GM12878 (cell line): Measurements from ENCODE around the gene DDTL. TPM values are rescaled to one million over a fixed set of nuclear protein-coding genes. Genes with fewer than 3 reads are reported as not detected.
"Not testable (repeated sequence)": the region's sequence is repeated elsewhere in the genome, so short reads cannot be mapped to it uniquely, and the experiment has no call there.

ENCODE experiments used
- ATAC-seq: fragments of 200-7000 bp; cut with Tn5 transposase; 3 replicates; pipeline ENCODE4 v1.9.1; 2020; ENCODE audit warnings: mild to moderate bottlenecking, moderate library complexity
- BruUV-seq: library from RNA; stranded (reverse); fragments of 400-500 nt; replicated peaks from 2 replicates; lab custom pipeline; 2021; lab: Mats Ljungman, UMichigan
- CTCF ChIA-PET: fragments of 300-600 bp; sonication (Branson Sonifier 250); formaldehyde crosslinking; extraction: SDS; loops from one replicate; lab custom pipeline; 2021; ENCODE audit warnings: inconsistent platforms; lab: Yijun Ruan, JAX
- POLR2A ChIA-PET: fragments of 350-600 bp; formaldehyde crosslinking; extraction: SDS; loops from one replicate; lab custom pipeline; 2021; ENCODE audit warnings: inconsistent platforms; lab: Charles Lee
- RAD21 ChIA-PET: fragments of 300-600 bp; sonication (Branson Sonifier 250); formaldehyde crosslinking; loops from one replicate; lab custom pipeline; 2023; ENCODE audit warnings: antibody characterized with exemption; ENCODE audit not compliant: unreplicated experiment; lab: Charles Lee
- SMC1A ChIA-PET: fragments of 300-600 bp; sonication (Branson Sonifier 250); formaldehyde crosslinking; loops from one replicate; lab custom pipeline; 2023; ENCODE audit not compliant: unreplicated experiment, uncharacterized antibody; lab: Charles Lee
- DNase-seq: peaks from one replicate; pipeline ENCODE4 v3.0.0-alpha.2; 2011; ENCODE audit warnings: low read depth, low spot score
- FAIRE-seq: peaks from 3 replicates; lab custom pipeline; 2011; peaks lifted over from hg19 to GRCh38; lab: Jason Lieb, UNC
- H2AFZ ChIP-seq: 2 replicates; pipeline ENCODE4 v1.6.0; 2011; ENCODE audit warnings: low read depth, low read length, control low read depth; ENCODE audit not compliant: control insufficient read depth
- H3K27ac ChIP-seq: 2 replicates; pipeline ENCODE4 v1.5.1; 2011; ENCODE audit warnings: control low read depth; ENCODE audit not compliant: control insufficient read depth, insufficient read depth
- H3K27me3 ChIP-seq, 2 experiments: replicated peaks in 1 of 2; 2 replicates each; pipeline versions ENCODE4 v1.6.0 to v1.6.1; 2011; ENCODE audit warnings: low read length in 1 of 2; ENCODE audit not compliant: control insufficient read depth in 2 of 2, insufficient read depth in 2 of 2
- H3K36me3 ChIP-seq, 2 experiments: 2 replicates each; pipeline ENCODE4 v1.5.1; 2011; ENCODE audit warnings: low read length in 1 of 2; ENCODE audit not compliant: control insufficient read depth in 2 of 2, insufficient read depth in 2 of 2
- H3K4me1 ChIP-seq: 2 replicates; pipeline ENCODE4 v1.6.1; 2011; ENCODE audit warnings: mild to moderate bottlenecking, low read length, moderate library complexity, mixed read lengths; ENCODE audit not compliant: control insufficient read depth, insufficient read depth
- H3K4me2 ChIP-seq: 2 replicates; pipeline ENCODE4 v1.6.0; 2011; ENCODE audit warnings: control low read depth; ENCODE audit not compliant: control insufficient read depth, insufficient read depth
- H3K4me3 ChIP-seq: fragments of 200-600 bp; sonication (generic); 2 replicates; pipeline ENCODE4 v1.5.1; 2016
- H3K79me2 ChIP-seq: 2 replicates; pipeline ENCODE4 v1.6.0; 2011; ENCODE audit warnings: low read length; ENCODE audit not compliant: control insufficient read depth, insufficient read depth
- H3K9ac ChIP-seq: 2 replicates; pipeline ENCODE4 v1.8.0; 2011; ENCODE audit warnings: low read length, control low read depth, mixed read lengths; ENCODE audit not compliant: control insufficient read depth, insufficient read depth
- H3K9me3 ChIP-seq: replicated peaks from 3 replicates; pipeline ENCODE4 v1.5.1; 2011; ENCODE audit warnings: mild to moderate bottlenecking, low read length; ENCODE audit not compliant: control insufficient read depth, insufficient read depth
- H4K20me1 ChIP-seq: 2 replicates; pipeline ENCODE4 v1.6.0; 2011; ENCODE audit not compliant: control insufficient read depth, insufficient read depth
- BRCA1 ChIP-seq: IDR thresholded peaks from 2 replicates; pipeline ENCODE4 v1.6.1; 2011; ENCODE audit warnings: low read depth, low read length, improper control_type of control experiment
- CEBPZ ChIP-seq: fragments of 150-350 bp; IDR thresholded peaks from 2 replicates; pipeline ENCODE4 v1.6.1; 2016; ENCODE audit warnings: low read depth, low read length
- MEF2A ChIP-seq: IDR thresholded peaks from 2 replicates; pipeline ENCODE4 v1.6.1; 2011; ENCODE audit warnings: low read depth, mild to moderate bottlenecking, low read length, moderate library complexity; ENCODE audit not compliant: insufficient read depth
- MLLT1 ChIP-seq: fragments of 450-650 bp; IDR thresholded peaks from 2 replicates; pipeline ENCODE4 v1.6.1; 2016; ENCODE audit warnings: mild to moderate bottlenecking
- POLR2AphosphoS2 ChIP-seq: IDR thresholded peaks from 2 replicates; pipeline ENCODE4 v1.6.1; 2011; ENCODE audit warnings: low read depth, mild to moderate bottlenecking, low read length, improper control_type of control experiment, moderate library complexity
- ZBTB4 ChIP-seq: fragments of 450-650 bp; formaldehyde crosslinking; IDR thresholded peaks from 2 replicates; pipeline ENCODE4 v1.4.0; 2022; ENCODE audit warnings: mild to moderate bottlenecking, moderate library complexity
- WGBS: methylation state at CpG from one replicate; pipeline ENCODE4 v1.1.6; 2016; ENCODE audit warnings: low lambda C conversion rate; ENCODE audit not compliant: insufficient replicate concordance, insufficient coverage; ENCODE audit errors: missing lambda C conversion rate; 5-methylcytosine and 5-hydroxymethylcytosine counted together
- in situ Hi-C: fragments of 300-500 bp; cut with MboI; formaldehyde crosslinking; loops from 9 replicates; pipeline ENCODE4 v1.14.3; 2018; ENCODE audit warnings: mixed read lengths
- intact Hi-C: fragments of 100-400 bp; cut with micrococcal nuclease; formaldehyde crosslinking; loops from one replicate; pipeline ENCODE4 v1.14.2; 2022; ENCODE audit not compliant: unreplicated experiment
- polyA plus RNA-seq, 11 experiments: library from polyadenylated mRNA; depleted of rRNA in 4 of 11; unstranded in 6 of 11; stranded (reverse) in 5 of 11; fragments of >200 nt; fragmentation: Nextera tagmentation in 4 of 11; fragmentation: Illumina TruSeq in 1 of 11; extraction: Ambion mirVana in 4 of 11; extraction: Trizol in 1 of 11; gene quantifications; 1 replicate in 1 of 11; 2 replicates in 10 of 11; pipeline versions ENCODE4 v1.2.1 to v1.2.3, GENCODE V29; 2011 to 2016; ENCODE audit warnings: inconsistent platforms in 2 of 11, missing spikeins in 2 of 11, low read depth in 1 of 11
- total RNA-seq, 4 experiments: library from RNA; depleted of rRNA in 3 of 4; stranded (reverse); fragments of >200 nt in 3 of 4; fragmentation: Illumina TruSeq in 1 of 4; extraction: Trizol in 1 of 4; gene quantifications; 2 replicates each; pipeline versions ENCODE4 v1.2.1 to v1.2.3, GENCODE V29; 2013 to 2021
- TF ChIP-seq, protein P1 (sequence below), 3 experiments: IDR thresholded peaks in 2 of 3; conservative IDR thresholded peaks in 1 of 3; 2 replicates each; pipeline ENCODE4 v1.5.1; 2011; ENCODE audit warnings: low read depth in 3 of 3, low read length in 3 of 3, mild to moderate bottlenecking in 3 of 3, control low read depth in 2 of 3, moderate library complexity in 2 of 3, inconsistent platforms in 1 of 3, mixed read lengths in 1 of 3; ENCODE audit not compliant: control insufficient read depth in 2 of 3, insufficient read depth in 1 of 3; ENCODE audit errors: extremely low read depth in 1 of 3

DDTL gene
- total and polyA plus RNA-seq, 10 of the 15 experiments (the other 5 are each of a cell fraction or from before 2014, with no cell fraction given) = 0.05 to 4.0 (median 1.4) TPM; not detected in 3

- no peak for TF ChIP-seq ZBTB4
- TF ChIP-seq, protein P1, sequence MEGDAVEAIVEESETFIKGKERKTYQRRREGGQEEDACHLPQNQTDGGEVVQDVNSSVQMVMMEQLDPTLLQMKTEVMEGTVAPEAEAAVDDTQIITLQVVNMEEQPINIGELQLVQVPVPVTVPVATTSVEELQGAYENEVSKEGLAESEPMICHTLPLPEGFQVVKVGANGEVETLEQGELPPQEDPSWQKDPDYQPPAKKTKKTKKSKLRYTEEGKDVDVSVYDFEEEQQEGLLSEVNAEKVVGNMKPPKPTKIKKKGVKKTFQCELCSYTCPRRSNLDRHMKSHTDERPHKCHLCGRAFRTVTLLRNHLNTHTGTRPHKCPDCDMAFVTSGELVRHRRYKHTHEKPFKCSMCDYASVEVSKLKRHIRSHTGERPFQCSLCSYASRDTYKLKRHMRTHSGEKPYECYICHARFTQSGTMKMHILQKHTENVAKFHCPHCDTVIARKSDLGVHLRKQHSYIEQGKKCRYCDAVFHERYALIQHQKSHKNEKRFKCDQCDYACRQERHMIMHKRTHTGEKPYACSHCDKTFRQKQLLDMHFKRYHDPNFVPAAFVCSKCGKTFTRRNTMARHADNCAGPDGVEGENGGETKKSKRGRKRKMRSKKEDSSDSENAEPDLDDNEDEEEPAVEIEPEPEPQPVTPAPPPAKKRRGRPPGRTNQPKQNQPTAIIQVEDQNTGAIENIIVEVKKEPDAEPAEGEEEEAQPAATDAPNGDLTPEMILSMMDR (IDR thresholded peaks at IDR 0.05 in 2 of 3, conservative IDR thresholded peaks at IDR 0.05 in 1 of 3; ENCODE audit: control insufficient read depth in 2 of 3, extremely low read depth in 1 of 3, insufficient read depth in 1 of 3, low read depth in 3 of 3, low read length in 3 of 3) = no peak
- TF ChIP-seq MLLT1 = no peak
- TF ChIP-seq POLR2AphosphoS2 = no peak
- TF ChIP-seq BRCA1 = no peak
- TF ChIP-seq MEF2A = no peak
- no peak for TF ChIP-seq CEBPZ
Measured at GRCh38 chr22:23939017-23939357, 27.7 kb upstream of the DDTL start (continued).

DNA sequence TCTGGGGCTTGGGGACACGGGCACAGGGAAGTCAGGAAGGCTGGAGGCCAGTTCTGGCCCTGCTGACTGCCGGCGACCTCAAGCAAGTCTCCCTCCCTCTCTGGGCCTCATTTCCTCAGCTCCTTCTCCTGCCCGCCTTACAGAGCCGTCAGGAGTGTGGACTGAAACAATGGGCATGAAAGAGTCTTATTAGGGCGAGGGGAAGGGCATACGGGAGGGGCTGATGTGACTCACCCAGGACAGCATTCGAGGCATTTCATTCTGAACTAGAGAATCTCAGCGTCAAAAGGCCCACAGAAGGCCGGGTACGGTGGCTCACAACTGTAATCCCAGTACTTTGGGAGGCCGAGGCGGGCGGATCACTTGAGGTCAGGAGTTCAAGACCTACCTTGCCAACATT lies 26.5 kb upstream of the DDTL start:
- H3K4me3 ChIP-seq, SMC1A ChIA-PET, POLR2A ChIA-PET, H3K27ac ChIP-seq, H3K4me2 ChIP-seq, H3K27me3 ChIP-seq, H4K20me1 ChIP-seq, H3K9ac ChIP-seq, RAD21 ChIA-PET, H2AFZ ChIP-seq, H3K4me1 ChIP-seq, BruUV-seq, ATAC-seq, H3K9me3 ChIP-seq, CTCF ChIA-PET, H3K36me3 ChIP-seq, in situ Hi-C loops, FAIRE-seq, DNase-seq, H3K79me2 ChIP-seq: not testable (repeated sequence)
- WGBS = 76% methylated on average over 3 of the region's 14 CpGs
- intact Hi-C loops = loop anchor here (10.0 kb wide), 1 partner anchor 65 kb away; the partner anchor contains the start of gene GSTT4
